HFFc6 (cell line): ENCODE measurements around the gene CDC14B. TPM values are rescaled to one million over a fixed set of nuclear protein-coding genes. Genes with fewer than 3 reads are reported as not detected.

Source experiments
- DNase-seq: peaks from one replicate; pipeline ENCODE4 v3.0.0-alpha.2; 2018
- H3K27ac Mint-ChIP-seq: 2 replicates; pipeline ENCODE4 v1.8.0; 2020; ENCODE audit warnings: mild to moderate bottlenecking, mixed read lengths
- H3K27me3 Mint-ChIP-seq: 2 replicates; pipeline ENCODE4 v1.8.0; 2021; ENCODE audit warnings: mild to moderate bottlenecking, moderate library complexity, mixed read lengths; ENCODE audit not compliant: insufficient read depth
- H3K36me3 Mint-ChIP-seq: 2 replicates; pipeline ENCODE4 v1.8.0; 2021; ENCODE audit warnings: low read depth, mixed read lengths
- H3K4me1 Mint-ChIP-seq: 2 replicates; pipeline ENCODE4 v1.8.0; 2020; ENCODE audit warnings: low read depth, mixed read lengths
- H3K4me3 Mint-ChIP-seq: 2 replicates; pipeline ENCODE4 v1.8.0; 2020; ENCODE audit warnings: mild to moderate bottlenecking, moderate library complexity, mixed read lengths
- H3K9me3 Mint-ChIP-seq: 2 replicates; pipeline ENCODE4 v1.8.0; 2020; ENCODE audit warnings: mild to moderate bottlenecking, mixed read lengths
- total RNA-seq, 6 experiments: library from RNA; stranded (reverse); fragmentation: NEBNext Ultra II Directional; extraction: Animal tissue kit (Norgen Biotek cat#: 25700); gene quantifications; 2 replicates in 1 of 6; 3 replicates in 5 of 6; pipeline ENCODE4 v1.2.3, GENCODE V29; 2021
- TF ChIP-seq, protein P1 (sequence below): fragments of 200-600 bp; sonication (generic); IDR thresholded peaks from 2 replicates; pipeline ENCODE4 v1.5.0; 2021; ENCODE audit warnings: antibody characterized with exemption, mild to moderate bottlenecking

Gene CDC14B
- total RNA-seq, 6 experiments from 2014 or later = 10.7 to 14.9 (median 12.1) TPM

DNA sequence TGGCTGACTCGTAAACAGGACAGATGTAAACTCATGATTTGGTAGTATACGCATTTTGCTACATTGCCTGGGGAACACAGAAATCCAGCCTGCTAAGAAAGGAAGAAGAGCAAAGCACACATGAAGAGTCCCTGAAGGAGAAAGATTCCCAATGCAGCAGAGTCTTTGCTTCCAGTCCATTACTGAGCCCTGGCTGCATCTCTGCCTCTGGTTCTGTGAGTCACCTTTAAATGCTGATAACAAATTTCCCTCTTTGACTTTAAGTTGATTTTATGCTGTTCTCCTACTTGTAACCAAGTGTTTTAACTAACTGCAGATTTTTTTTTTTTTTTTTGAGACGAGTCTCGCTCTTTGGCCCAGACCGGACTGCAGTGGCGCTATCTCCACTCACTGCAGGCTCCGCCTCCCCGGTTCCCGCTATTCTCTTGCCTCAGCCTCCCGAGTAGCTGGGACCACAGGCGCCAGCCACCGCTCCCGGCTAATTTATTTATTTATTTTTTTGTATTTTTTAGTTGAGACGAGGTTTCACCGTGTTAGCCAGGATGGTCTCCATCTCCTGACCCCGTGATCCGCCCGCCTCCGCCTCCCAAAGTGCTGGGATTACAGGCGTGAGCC lies 44.0 kb upstream of the CDC14B start:
- Mint-ChIP-seq H3K36me3 (no peaks in the 10 kb centered on the region), H3K4me1 (no peaks in the 10 kb centered on the region), H3K27ac (no peak overlapping the region), H3K4me3 (no peak overlapping the region), H3K27me3 (peaks cover 2% of the 10 kb centered on the region), H3K9me3 (no peaks in the 10 kb centered on the region)
- no peak for DNase-seq
- TF ChIP-seq, protein P1, sequence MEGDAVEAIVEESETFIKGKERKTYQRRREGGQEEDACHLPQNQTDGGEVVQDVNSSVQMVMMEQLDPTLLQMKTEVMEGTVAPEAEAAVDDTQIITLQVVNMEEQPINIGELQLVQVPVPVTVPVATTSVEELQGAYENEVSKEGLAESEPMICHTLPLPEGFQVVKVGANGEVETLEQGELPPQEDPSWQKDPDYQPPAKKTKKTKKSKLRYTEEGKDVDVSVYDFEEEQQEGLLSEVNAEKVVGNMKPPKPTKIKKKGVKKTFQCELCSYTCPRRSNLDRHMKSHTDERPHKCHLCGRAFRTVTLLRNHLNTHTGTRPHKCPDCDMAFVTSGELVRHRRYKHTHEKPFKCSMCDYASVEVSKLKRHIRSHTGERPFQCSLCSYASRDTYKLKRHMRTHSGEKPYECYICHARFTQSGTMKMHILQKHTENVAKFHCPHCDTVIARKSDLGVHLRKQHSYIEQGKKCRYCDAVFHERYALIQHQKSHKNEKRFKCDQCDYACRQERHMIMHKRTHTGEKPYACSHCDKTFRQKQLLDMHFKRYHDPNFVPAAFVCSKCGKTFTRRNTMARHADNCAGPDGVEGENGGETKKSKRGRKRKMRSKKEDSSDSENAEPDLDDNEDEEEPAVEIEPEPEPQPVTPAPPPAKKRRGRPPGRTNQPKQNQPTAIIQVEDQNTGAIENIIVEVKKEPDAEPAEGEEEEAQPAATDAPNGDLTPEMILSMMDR = no peak

DNA sequence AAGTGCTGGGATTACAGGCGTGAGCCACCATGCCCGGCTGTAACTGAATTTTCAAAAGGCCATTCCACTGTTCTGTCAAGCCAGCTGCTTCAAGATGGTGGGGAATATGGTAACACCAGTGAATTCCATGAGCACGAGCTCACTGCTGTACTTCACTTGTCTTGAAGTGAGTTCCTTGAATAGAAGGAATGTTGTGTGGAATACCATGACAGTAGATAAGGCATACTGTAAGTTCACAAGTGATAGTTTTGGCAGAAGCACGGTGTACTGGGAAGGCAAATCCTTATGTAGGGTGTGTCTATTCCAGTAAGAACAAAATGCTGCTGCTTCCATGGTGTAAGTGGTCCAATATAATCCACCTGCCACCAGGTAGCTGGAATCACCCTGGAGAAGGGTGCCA lies 42.1 kb upstream of the CDC14B start:
- DNase-seq = peak; percentile 31
- Mint-ChIP-seq H3K4me1 (no peaks in the 10 kb centered on the region), H3K4me3 (no peak overlapping the region), H3K27ac (no peak overlapping the region), H3K36me3 (no peaks in the 10 kb centered on the region), H3K27me3 (peaks cover 2% of the 10 kb centered on the region; the same call in 1 of the 2 replicates), H3K9me3 (no peaks in the 10 kb centered on the region)
- TF ChIP-seq, protein P1 = no peak

DNA sequence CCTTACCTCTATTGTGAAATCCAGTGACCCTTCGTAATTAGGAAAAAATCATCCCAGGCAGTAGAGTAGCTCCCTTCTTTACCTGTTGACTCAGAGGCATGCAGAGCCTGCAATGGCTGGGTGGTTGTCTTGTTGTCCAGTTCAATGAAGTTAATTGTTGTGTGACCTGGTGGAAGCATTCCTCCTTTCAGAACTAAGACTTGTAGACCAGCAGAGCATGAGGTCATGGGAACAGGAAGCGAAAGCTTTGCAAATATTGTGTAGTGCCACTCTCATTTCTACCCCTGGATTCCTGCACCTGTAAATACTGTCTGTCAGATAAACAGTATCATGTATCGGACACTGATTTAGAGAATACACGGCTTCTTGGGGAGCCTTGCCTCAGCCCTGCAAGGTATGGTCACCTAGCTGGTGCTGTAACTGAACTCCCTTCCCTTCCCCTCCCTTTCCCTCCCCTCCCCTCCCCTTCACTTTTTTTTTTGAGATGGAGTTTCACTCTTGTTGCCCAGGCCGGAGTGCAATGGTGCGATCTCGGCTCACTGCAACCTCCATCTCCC lies 41.1 kb upstream of the CDC14B start:
- peaks cover 5% of the 10 kb centered on the region for H3K4me1 Mint-ChIP-seq
- no peaks in the 10 kb centered on the region for H3K36me3 Mint-ChIP-seq
- DNase-seq = no peak
- H3K9me3 Mint-ChIP-seq = no peaks in the 10 kb centered on the region
- H3K27ac Mint-ChIP-seq = no peak overlapping the region
- TF ChIP-seq, protein P1 = no peak
- H3K4me3 Mint-ChIP-seq = no peak overlapping the region
- peaks cover 3% of the 10 kb centered on the region for H3K27me3 Mint-ChIP-seq

DNA sequence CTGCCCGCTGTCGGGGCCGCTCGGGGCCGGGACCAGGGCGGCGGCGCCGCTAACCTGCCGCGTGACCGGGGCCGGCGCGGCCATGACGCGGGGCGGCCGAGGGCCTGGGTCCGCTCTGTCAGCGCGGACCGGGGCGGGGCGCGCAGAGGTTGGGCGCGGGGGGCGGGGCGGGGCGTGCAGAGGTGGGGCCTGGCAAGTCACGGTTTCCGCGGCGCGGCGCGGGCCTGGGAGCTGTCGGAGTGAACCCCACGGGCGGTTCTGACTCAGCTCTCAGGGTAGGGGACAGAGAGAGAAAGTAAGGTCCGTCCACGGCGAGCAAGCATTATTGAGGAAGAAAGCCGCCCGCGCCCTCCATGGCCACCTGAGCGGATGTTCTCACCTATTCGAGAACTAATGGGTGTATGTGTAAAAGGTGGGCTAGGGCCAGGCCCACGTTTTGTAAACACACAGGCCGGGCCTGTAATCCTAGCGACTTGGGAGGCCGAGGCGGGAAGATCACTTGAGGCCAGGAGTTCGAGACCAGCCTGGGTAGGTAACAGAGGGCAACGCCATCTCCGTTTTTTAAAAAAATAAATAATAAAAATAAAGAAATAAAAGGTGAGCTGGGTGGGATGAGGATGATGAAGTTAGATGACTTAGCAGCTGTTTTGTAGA lies 35.7 kb upstream of the CDC14B start, which contains the start of gene PRXL2C:
Gene PRXL2C (minus strand): TSS at position 120 of the 654 bp plus-strand sequence. CDS start 36 bp downstream, at position 84.
- H3K9me3 Mint-ChIP-seq = no peaks in the 10 kb centered on the region

DNA sequence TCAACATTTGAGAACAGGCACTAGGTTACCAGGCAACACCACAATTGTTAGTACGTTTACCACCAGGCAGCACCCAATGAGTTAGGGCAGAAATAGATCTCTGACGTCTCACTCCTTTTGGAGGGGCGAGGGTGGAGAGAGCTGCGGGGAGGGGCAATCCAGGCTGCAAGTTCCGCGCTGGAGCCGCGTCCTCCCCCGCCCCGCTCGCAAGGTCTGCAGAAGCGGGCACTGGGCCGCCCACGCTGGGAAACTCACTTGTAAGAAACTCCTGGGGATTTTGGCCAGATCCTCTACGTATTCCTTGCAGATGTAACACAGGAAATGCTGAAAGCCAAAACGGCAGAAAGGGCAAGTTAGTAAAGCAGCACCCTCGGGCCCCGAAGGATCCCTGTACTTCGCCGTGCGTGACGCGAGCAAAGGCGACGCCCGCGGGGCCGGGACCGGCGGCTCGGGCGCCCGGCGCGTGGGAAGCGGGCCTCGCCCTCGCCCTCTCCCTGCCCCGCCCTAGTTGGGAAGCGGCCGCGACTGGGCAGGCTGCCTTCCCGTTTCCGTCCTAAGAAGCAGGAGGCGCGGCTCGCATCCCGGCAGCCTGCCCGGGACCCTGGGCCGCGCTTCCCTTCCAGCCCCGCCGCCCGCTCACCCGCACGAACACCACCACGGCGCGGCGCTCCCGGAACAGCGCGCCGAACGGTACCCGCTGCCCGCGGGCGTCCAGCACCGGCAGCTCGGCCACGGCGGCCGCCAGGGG lies 35.0 kb upstream of the CDC14B start:
- peak overlapping the region; percentile 98 for H3K27ac Mint-ChIP-seq
- peak overlapping the region; percentile 93 for H3K4me3 Mint-ChIP-seq
- peak; percentile 93 for DNase-seq
- peaks cover 4% of the 10 kb centered on the region for H3K27me3 Mint-ChIP-seq
- H3K9me3 Mint-ChIP-seq = no peaks in the 10 kb centered on the region
- H3K4me1 Mint-ChIP-seq = peaks cover 41% of the 10 kb centered on the region
- TF ChIP-seq, protein P1 = peak; percentile 42
- H3K36me3 Mint-ChIP-seq = peaks cover 4% of the 10 kb centered on the region; the same call in 1 of the 2 replicates

More for the DNA sequence above, 35.7 kb upstream of the CDC14B start, which contains the start of gene PRXL2C:
- peaks cover 4% of the 10 kb centered on the region; the same call in 1 of the 2 replicates for H3K36me3 Mint-ChIP-seq
- peak within 1 kb of the TSS; percentile 98 for H3K27ac Mint-ChIP-seq
- TF ChIP-seq, protein P1 = no peak
- peak; percentile 62 for DNase-seq
- H3K27me3 Mint-ChIP-seq = peaks cover 5% of the 10 kb centered on the region
- peak within 1 kb of the TSS; percentile 93 for H3K4me3 Mint-ChIP-seq
- peaks cover 41% of the 10 kb centered on the region for H3K4me1 Mint-ChIP-seq
